Keratinocyte (primary cell): ENCODE measurements around the gene ANKRD39.

Experiments
- CTCF ChIP-seq, 3 experiments: IDR thresholded peaks in 1 of 3; conservative IDR thresholded peaks in 1 of 3; optimal IDR thresholded peaks in 1 of 3; 2 replicates in 2 of 3; 3 replicates in 1 of 3; pipeline versions ENCODE3 to v1.5.1; 2011; ENCODE audit warnings: low read length in 3 of 3, mild to moderate bottlenecking in 3 of 3, moderate library complexity in 2 of 3, control low read depth in 1 of 3, inconsistent platforms in 1 of 3; ENCODE audit not compliant: insufficient read depth in 2 of 3; ENCODE audit errors: extremely low read depth in 1 of 3
- EZH2 ChIP-seq: IDR thresholded peaks from one replicate; pipeline ENCODE4 v1.6.1; 2012; ENCODE audit warnings: inconsistent platforms, mild to moderate bottlenecking, low read length, moderate library complexity

GRCh38 chr2:96903318-96903717, 45.5 kb upstream of the ANKRD39 start:
- TF ChIP-seq CTCF (optimal IDR thresholded peaks at IDR 0.05 in 1 of 3, IDR thresholded peaks at IDR 0.05 in 1 of 3, conservative IDR thresholded peaks at IDR 0.05 in 1 of 3; ENCODE audit: extremely low read depth in 1 of 3, insufficient read depth in 2 of 3, low read length in 3 of 3) (no peak), EZH2 (no peak)
